Stimulated activated CD4-positive, alpha-beta T cell treated with anti-CD3 and anti-CD28 coated beads, TNF-alpha, amount 100 ng/mL, for 24 hours (primary cell): ENCODE data around the gene HIVEP3.

Experiments used
- DNase-seq, 3 experiments: peaks; one replicate each; pipeline ENCODE4 v3.0.0-alpha.2; 2020; ENCODE audit warnings: low read depth in 3 of 3

Gene HIVEP3

GRCh38 chr1:41519667-41520066 is 399.1 kb downstream of the HIVEP3 start:
- no peak for DNase-seq

GRCh38 chr1:41518471-41518870 is 400.3 kb downstream of the HIVEP3 start:
- DNase-seq = no peak

GRCh38 chr1:41517062-41517438 is 401.7 kb downstream of the HIVEP3 start:
- no peak for DNase-seq

GRCh38 chr1:41516168-41517061 is 402.3 kb downstream of the HIVEP3 start:
- DNase-seq = peak in 2 of 3 experiments; percentile 48 to 68

- DNase-seq = no peak
These were observed 402.9 kb downstream of the HIVEP3 start for GRCh38 chr1:41515778-41516167.

GRCh38 chr1:41515131-41515678 is 403.5 kb downstream of the HIVEP3 start:
- DNase-seq = no peak

- no peak for DNase-seq
These were observed 404.3 kb downstream of the HIVEP3 start for GRCh38 chr1:41514381-41514780.

- peak in 1 of 3 experiments; percentile 10 for DNase-seq
These were observed 405.4 kb downstream of the HIVEP3 start for GRCh38 chr1:41513383-41513735.

GRCh38 chr1:41512701-41513382 is 405.9 kb downstream of the HIVEP3 start:
- no peak for DNase-seq

- DNase-seq = no peak
These were observed 407.5 kb downstream of the HIVEP3 start for GRCh38 chr1:41511239-41511540.

- no peak for DNase-seq
These were observed 408.0 kb downstream of the HIVEP3 start for GRCh38 chr1:41510531-41511238.

GRCh38 chr1:41509270-41509671 is 409.5 kb downstream of the HIVEP3 start:
- DNase-seq = no peak

GRCh38 chr1:41508290-41508689 is 410.4 kb downstream of the HIVEP3 start:
- no peak for DNase-seq

GRCh38 chr1:41507836-41508235 is 410.9 kb downstream of the HIVEP3 start:
- no peak for DNase-seq

- DNase-seq = no peak
These were observed 411.5 kb downstream of the HIVEP3 start for GRCh38 chr1:41507110-41507720.

- no peak for DNase-seq
These were observed 414.3 kb downstream of the HIVEP3 start for GRCh38 chr1:41504114-41505035.

- DNase-seq = no peak
These were observed 415.1 kb downstream of the HIVEP3 start for GRCh38 chr1:41503538-41504113.

- no peak for DNase-seq
These were observed 415.8 kb downstream of the HIVEP3 start for GRCh38 chr1:41502912-41503311.

GRCh38 chr1:41501581-41501980 is 417.1 kb downstream of the HIVEP3 start:
- no peak for DNase-seq

GRCh38 chr1:41500781-41501518 is 417.8 kb downstream of the HIVEP3 start:
- no peak for DNase-seq
